Measurements from ENCODE around the gene HELZ2.
"Not testable (repeated sequence)": the region's sequence is repeated elsewhere in the genome, so short reads cannot be mapped to it uniquely, and the experiment has no call there.

HELZ2 gene

GRCh38 chr20:63563225-63563935 is 10.7 kb downstream of the HELZ2 start:
- no peak for DNase-seq

GRCh38 chr20:63562461-63563224 is 11.4 kb downstream of the HELZ2 start:
- no peak for DNase-seq

GRCh38 chr20:63561624-63562396 is 12.2 kb downstream of the HELZ2 start:
- no peak for DNase-seq

- DNase-seq, result no peak
These were observed 13.0 kb downstream of the HELZ2 start for GRCh38 chr20:63560856-63561609.

- no peak for DNase-seq
These were observed 13.7 kb downstream of the HELZ2 start for GRCh38 chr20:63560333-63560805.

- not testable (repeated sequence) for DNase-seq
These were observed 14.3 kb downstream of the HELZ2 start for GRCh38 chr20:63559485-63560332.

- DNase-seq, result no peak
These were observed 15.1 kb downstream of the HELZ2 start for GRCh38 chr20:63558804-63559484.

GRCh38 chr20:63557481-63557891 is 16.6 kb downstream of the HELZ2 start:
- no peak for DNase-seq

- no peak for DNase-seq
These were observed 17.1 kb downstream of the HELZ2 start for GRCh38 chr20:63556873-63557478.

GRCh38 chr20:63555661-63556381 is 18.2 kb downstream of the HELZ2 start:
- DNase-seq, result no peak

GRCh38 chr20:63554361-63555278 is 19.4 kb downstream of the HELZ2 start:
- no peak for DNase-seq

- peak; percentile 48 for DNase-seq
These were observed 20.1 kb downstream of the HELZ2 start, which contains the start of gene FNDC11 for GRCh38 chr20:63553933-63554290. Gene FNDC11, plus strand, starts transcription at chr20:63554159. Its CDS starts 1,505 bp downstream, at chr20:63555664.

GRCh38 chr20:63553251-63553932 is 20.6 kb downstream of the HELZ2 start:
- DNase-seq, result peak; percentile 85

GRCh38 chr20:63552481-63553249 is 21.4 kb downstream of the HELZ2 start:
- no peak for DNase-seq

- DNase-seq, result no peak
These were observed 23.0 kb downstream of the HELZ2 start for GRCh38 chr20:63551068-63551467.

- DNase-seq, result no peak
These were observed 24.3 kb downstream of the HELZ2 start for GRCh38 chr20:63549679-63550282.

GRCh38 chr20:63549019-63549418 is 25.0 kb downstream of the HELZ2 start:
- no peak for DNase-seq

Data from stimulated activated CD4-positive, alpha-beta T cell treated with anti-CD3 and anti-CD28 coated beads, Interleukin-12 subunit alpha, Interleukin-12 subunit beta, amount 100 ng/mL, for 4 hours (primary cell).